Right renal cortex interstitium (tissue), 3 donors: ENCODE measurements around the gene SERINC5. TPM values are rescaled to one million over a fixed set of nuclear protein-coding genes. Genes with fewer than 3 reads are reported as not detected.
"Not testable (repeated sequence)": the region's sequence is repeated elsewhere in the genome, so short reads cannot be mapped to it uniquely, and the experiment has no call there.

Experiments used
- DNase-seq, 3 donors: peaks; one replicate each; pipeline ENCODE4 v3.0.0-alpha.2; 2013; ENCODE audit warnings: low read depth in 3 of 3, low spot score in 2 of 3
- polyA plus RNA-seq, 3 donors: library from polyadenylated mRNA; unstranded; fragments of 120-200 nt; gene quantifications; one replicate each; pipeline ENCODE4 v1.2.1, GENCODE V29; 2013; ENCODE audit not compliant: insufficient read length in 3 of 3

Gene SERINC5
- polyA plus RNA-seq: 10 to 100 TPM; 52.5 to 56.7 (median 55.6) TPM

GRCh38 chr5:80255811-80256712, at the start of gene SERINC5:
TSS of gene SERINC5 (minus strand) at chr5:80256048. CDS start at chr5:80255922, 126 bp downstream.
- peak in 1 of 3 donors; percentile 57 for DNase-seq

- no peak for DNase-seq
Observed at GRCh38 chr5:80302636-80303035, 46.8 kb upstream of the SERINC5 start.

- DNase-seq: not testable (repeated sequence)
Observed at GRCh38 chr5:80301342-80301741, 45.5 kb upstream of the SERINC5 start.

GRCh38 chr5:80300796-80301195, 44.9 kb upstream of the SERINC5 start:
- DNase-seq: not testable (repeated sequence)

- no peak for DNase-seq
Observed at GRCh38 chr5:80300125-80300524, 44.3 kb upstream of the SERINC5 start.

GRCh38 chr5:80299601-80300000, 43.8 kb upstream of the SERINC5 start:
- no peak for DNase-seq

- DNase-seq: no peak
Observed at GRCh38 chr5:80296121-80296520, 40.3 kb upstream of the SERINC5 start.

- no peak for DNase-seq
Observed at GRCh38 chr5:80291761-80292160, 35.9 kb upstream of the SERINC5 start.

GRCh38 chr5:80289320-80289719, 33.5 kb upstream of the SERINC5 start:
- DNase-seq: no peak

GRCh38 chr5:80288177-80288576, 32.3 kb upstream of the SERINC5 start:
- no peak for DNase-seq

- DNase-seq: no peak
Observed at GRCh38 chr5:80284720-80285119, 28.9 kb upstream of the SERINC5 start.

- no peak for DNase-seq
Observed at GRCh38 chr5:80283360-80283759, 27.5 kb upstream of the SERINC5 start.

- DNase-seq: no peak
Observed at GRCh38 chr5:80282054-80282453, 26.2 kb upstream of the SERINC5 start.

GRCh38 chr5:80277191-80277590, 21.3 kb upstream of the SERINC5 start:
- DNase-seq: no peak

GRCh38 chr5:80276186-80276585, 20.3 kb upstream of the SERINC5 start:
- no peak for DNase-seq

- DNase-seq: no peak
Observed at GRCh38 chr5:80275347-80275746, 19.5 kb upstream of the SERINC5 start.

- DNase-seq: not testable (repeated sequence)
Observed at GRCh38 chr5:80270543-80270942, 14.7 kb upstream of the SERINC5 start.

- DNase-seq: no peak
Observed at GRCh38 chr5:80269991-80270438, 14.2 kb upstream of the SERINC5 start.

- no peak for DNase-seq
Observed at GRCh38 chr5:80268916-80269315, 13.1 kb upstream of the SERINC5 start.

- DNase-seq: no peak
Observed at GRCh38 chr5:80266566-80266965, 10.7 kb upstream of the SERINC5 start.

- DNase-seq: no peak
Observed at GRCh38 chr5:80260461-80260860, 4.6 kb upstream of the SERINC5 start.

GRCh38 chr5:80259511-80260203, 3.8 kb upstream of the SERINC5 start:
- DNase-seq: no peak
